DND-41 (cell line): ENCODE measurements around the gene HELZ2.

Source experiments
- ATAC-seq: fragments of 200-7000 bp; cut with Tn5 transposase; 3 replicates; pipeline ENCODE4 v1.9.1; 2021; ENCODE audit warnings: low read depth; ENCODE audit not compliant: insufficient read depth
- DNase-seq: peaks from one replicate; pipeline ENCODE4 v3.0.0-alpha.2; 2020
- H2AFZ ChIP-seq: 2 replicates; pipeline ENCODE4 v1.6.0; 2012; ENCODE audit warnings: low read depth, low read length
- H3K27ac ChIP-seq: 2 replicates; pipeline ENCODE4 v1.5.1; 2012; ENCODE audit warnings: low read length, inconsistent platforms
- H3K27me3 ChIP-seq: fragments of 200-600 bp; sonication (generic); 2 replicates; pipeline ENCODE4 v1.6.0; 2012; ENCODE audit warnings: low read length, mild to moderate bottlenecking, inconsistent platforms; ENCODE audit not compliant: insufficient read depth, poor library complexity
- H3K36me3 ChIP-seq: 2 replicates; pipeline ENCODE4 v1.5.1; 2012; ENCODE audit warnings: low read length, inconsistent platforms; ENCODE audit not compliant: insufficient read depth
- H3K4me1 ChIP-seq: 2 replicates; pipeline ENCODE4 v1.5.1; 2012; ENCODE audit warnings: mild to moderate bottlenecking, low read length; ENCODE audit not compliant: insufficient read depth
- H3K4me2 ChIP-seq: 2 replicates; pipeline ENCODE4 v1.6.0; 2012; ENCODE audit warnings: mild to moderate bottlenecking, moderate library complexity, low read length, inconsistent platforms; ENCODE audit not compliant: insufficient read depth
- H3K4me3 ChIP-seq, 2 experiments: fragments of 200-600 bp in 1 of 2; shearing (Covaris generic) in 1 of 2; 2 replicates each; pipeline ENCODE4 v1.5.1; 2012 to 2016; ENCODE audit warnings: inconsistent platforms in 2 of 2, low read length in 2 of 2, mild to moderate bottlenecking in 2 of 2, low read depth in 1 of 2, moderate library complexity in 1 of 2
- H3K79me2 ChIP-seq: 2 replicates; pipeline ENCODE4 v1.6.0; 2012; ENCODE audit warnings: low read length, inconsistent platforms; ENCODE audit not compliant: insufficient read depth
- H3K9ac ChIP-seq: 2 replicates; pipeline ENCODE4 v1.6.0; 2012; ENCODE audit warnings: low read depth, mild to moderate bottlenecking, inconsistent platforms, low read length, moderate library complexity
- H3K9me3 ChIP-seq: 2 replicates; pipeline ENCODE4 v1.5.1; 2012; ENCODE audit warnings: low read length, moderate library complexity, mild to moderate bottlenecking, inconsistent platforms; ENCODE audit not compliant: insufficient read depth, severe bottlenecking
- H4K20me1 ChIP-seq: 2 replicates; pipeline ENCODE4 v1.6.0; 2012; ENCODE audit warnings: low read length; ENCODE audit not compliant: insufficient read depth
- CTCF ChIP-seq: IDR thresholded peaks from 2 replicates; pipeline ENCODE4 v1.5.1; 2012; ENCODE audit warnings: borderline replicate concordance, low read length, moderate library complexity, mild to moderate bottlenecking; ENCODE audit not compliant: poor library complexity, severe bottlenecking; ENCODE audit errors: extremely low read depth
- EZH2 ChIP-seq: IDR thresholded peaks from 3 replicates; pipeline ENCODE4 v1.6.1; 2012; ENCODE audit warnings: borderline replicate concordance, low read depth, mild to moderate bottlenecking, moderate library complexity, low read length, inconsistent platforms; ENCODE audit not compliant: severe bottlenecking

The HELZ2 gene

GRCh38 chr20:63542031-63542559 is 31.9 kb downstream of the HELZ2 start:
- Histone ChIP-seq H3K79me2 (no peaks in the 10 kb centered on the region), H4K20me1 (peaks cover 7% of the 10 kb centered on the region; the same call in 1 of the 2 replicates), H3K9ac (no peak overlapping the region), H3K27ac (no peak overlapping the region), H2AFZ (no peak overlapping the region), H3K4me2 (no peak overlapping the region), H3K4me3 (no peak overlapping the region), H3K36me3 (no peaks in the 10 kb centered on the region), H3K9me3 (no peaks in the 10 kb centered on the region), H3K27me3 (no peaks in the 10 kb centered on the region), H3K4me1 (peaks cover 18% of the 10 kb centered on the region)
- no peak for ATAC-seq
- no peak for TF ChIP-seq CTCF
- no peak for TF ChIP-seq EZH2
- DNase-seq, result no peak

DNA sequence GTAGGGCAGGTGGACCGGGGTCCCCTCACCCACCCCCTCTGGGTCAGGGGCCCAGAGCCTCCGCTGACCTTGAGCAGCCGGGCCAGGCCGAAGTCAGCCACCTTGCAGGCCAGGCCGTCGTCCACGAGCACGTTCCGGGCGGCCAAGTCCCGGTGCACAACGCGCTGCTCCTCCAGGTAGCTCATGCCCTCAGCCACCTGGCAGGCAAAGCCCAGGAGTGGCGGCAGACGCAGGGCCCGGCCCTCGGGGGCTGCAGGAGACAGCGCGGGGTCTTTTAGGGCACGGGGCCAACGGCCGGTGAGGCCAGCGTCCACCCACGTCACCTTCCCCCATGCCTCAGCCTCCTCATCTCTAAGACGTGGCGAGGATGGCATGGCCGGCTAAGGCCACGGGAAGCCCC is 32.7 kb downstream of the HELZ2 start:
- TF ChIP-seq CTCF, result no peak
- no peak for TF ChIP-seq EZH2
- no peak overlapping the region for H3K9ac ChIP-seq
- no peak overlapping the region for H3K4me2 ChIP-seq
- no peak overlapping the region for H3K4me3 ChIP-seq
- DNase-seq (no peak), ATAC-seq (no peak)
- H2AFZ ChIP-seq, result no peak overlapping the region
- H3K27ac ChIP-seq, result no peak overlapping the region
- H3K79me2 ChIP-seq, result no peaks in the 10 kb centered on the region
- H3K27me3 ChIP-seq, result no peaks in the 10 kb centered on the region
- no peaks in the 10 kb centered on the region for H3K9me3 ChIP-seq
- no peaks in the 10 kb centered on the region for H3K36me3 ChIP-seq
- peaks cover 7% of the 10 kb centered on the region; the same call in 1 of the 2 replicates for H4K20me1 ChIP-seq
- peaks cover 21% of the 10 kb centered on the region for H3K4me1 ChIP-seq

- H3K27ac ChIP-seq, result no peak overlapping the region
- DNase-seq (no peak), ATAC-seq (no peak)
- no peaks in the 10 kb centered on the region for H3K27me3 ChIP-seq
- H3K4me2 ChIP-seq, result no peak overlapping the region
- H2AFZ ChIP-seq, result no peak overlapping the region
- TF ChIP-seq EZH2 (no peak), CTCF (no peak)
- no peak overlapping the region for H3K9ac ChIP-seq
- H3K4me1 ChIP-seq, result peaks cover 21% of the 10 kb centered on the region
- no peaks in the 10 kb centered on the region for H3K79me2 ChIP-seq
- H3K36me3 ChIP-seq, result no peaks in the 10 kb centered on the region
- H3K9me3 ChIP-seq, result no peaks in the 10 kb centered on the region
- no peak overlapping the region for H3K4me3 ChIP-seq
- H4K20me1 ChIP-seq, result peaks cover 7% of the 10 kb centered on the region; the same call in 1 of the 2 replicates
These were observed 33.4 kb downstream of the HELZ2 start for GRCh38 chr20:63540417-63541186.
